Spleen (tissue), 3 donors: ENCODE data around the gene ABCA4.

Source experiments
- POLR2A ChIP-seq, 3 donors: fragments of 450-650 bp; IDR thresholded peaks; one replicate each; pipeline ENCODE4 v1.5.1; 2017; ENCODE audit warnings: antibody characterized with exemption in 3 of 3, mild to moderate bottlenecking in 1 of 3
- POLR2AphosphoS5 ChIP-seq, 3 donors: sonication (generic); formaldehyde crosslinking; IDR thresholded peaks; one replicate each; pipeline ENCODE4 v1.5.1; 2017; ENCODE audit warnings: antibody characterized with exemption in 3 of 3

- no peak for TF ChIP-seq POLR2AphosphoS5 (IDR thresholded peaks at IDR 0.05)
- TF ChIP-seq POLR2A (IDR thresholded peaks at IDR 0.05): no peak
Observed at GRCh38 chr1:94113589-94114226, 7.2 kb downstream of the ABCA4 start.
